Mucosa of stomach (tissue), 1 donor: ENCODE results near the gene BTBD9.

Experiments
- H3K27me3 ChIP-seq: one replicate; pipeline ENCODE4 v1.7.0; 2013; ENCODE audit warnings: mild to moderate bottlenecking, low read length; ENCODE audit not compliant: control insufficient read depth, insufficient read depth
- H3K36me3 ChIP-seq: one replicate; pipeline ENCODE4 v1.7.0; 2013; ENCODE audit warnings: low read length; ENCODE audit not compliant: control insufficient read depth, insufficient read depth
- H3K4me1 ChIP-seq: one replicate; pipeline ENCODE4 v1.7.0; 2013; ENCODE audit warnings: mild to moderate bottlenecking, low read length; ENCODE audit not compliant: control insufficient read depth, insufficient read depth
- H3K4me3 ChIP-seq: one replicate; pipeline ENCODE4 v1.7.0; 2013; ENCODE audit warnings: low read length
- H3K9ac ChIP-seq: one replicate; pipeline ENCODE4 v1.7.0; 2013; ENCODE audit warnings: mild to moderate bottlenecking, low read length, moderate library complexity
- H3K9me3 ChIP-seq: one replicate; pipeline ENCODE4 v1.7.0; 2013; ENCODE audit warnings: mild to moderate bottlenecking, low read length, moderate library complexity; ENCODE audit not compliant: control insufficient read depth
- donor health status: Pancreatic carcinoma.

The BTBD9 gene

DNA sequence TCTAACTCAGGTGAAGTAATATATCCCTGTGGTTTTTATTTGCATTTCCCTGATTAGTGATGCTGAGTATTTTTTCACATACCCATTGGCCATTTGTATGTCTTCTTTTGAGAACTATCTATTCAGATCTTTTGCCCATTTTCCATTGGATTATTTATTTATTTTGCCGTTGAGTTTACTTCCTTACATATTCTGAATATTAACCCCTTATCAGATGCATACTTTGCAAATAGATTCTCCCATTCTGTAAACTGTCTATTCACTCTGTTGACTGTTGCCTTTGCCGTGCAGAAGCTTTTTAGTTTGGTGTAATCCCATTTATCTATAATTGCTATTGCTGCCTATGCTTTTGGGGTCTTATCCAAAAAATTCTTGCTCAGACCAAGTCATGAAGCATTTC, 336.9 kb downstream of the BTBD9 start:
- Histone ChIP-seq H3K9ac (no peak overlapping the region), H3K27me3 (no peaks in the 10 kb centered on the region), H3K9me3 (no peaks in the 10 kb centered on the region), H3K4me1 (no peaks in the 10 kb centered on the region), H3K4me3 (no peak overlapping the region), H3K36me3 (no peaks in the 10 kb centered on the region)

DNA sequence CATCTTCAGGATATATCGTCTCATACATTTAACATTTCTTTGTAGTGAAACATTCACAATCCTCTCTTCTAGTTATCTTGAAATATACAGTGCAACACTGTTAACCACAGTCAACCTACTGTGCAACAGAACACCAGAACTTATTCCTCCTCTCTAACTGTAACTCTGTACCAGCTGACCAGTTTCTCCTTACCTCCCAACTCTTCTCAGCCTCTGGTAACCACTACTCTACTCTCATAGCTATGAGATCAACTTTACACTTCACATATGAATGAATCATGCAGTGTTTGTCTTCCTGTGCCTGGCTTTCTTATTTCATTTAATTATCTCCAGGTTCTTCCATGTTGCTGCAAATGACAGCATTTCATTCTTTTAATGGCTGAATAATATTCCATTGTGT, 337.6 kb downstream of the BTBD9 start:
- Histone ChIP-seq H3K9me3 (no peaks in the 10 kb centered on the region), H3K27me3 (no peaks in the 10 kb centered on the region), H3K4me1 (no peaks in the 10 kb centered on the region), H3K9ac (no peak overlapping the region), H3K36me3 (no peaks in the 10 kb centered on the region), H3K4me3 (no peak overlapping the region)

DNA sequence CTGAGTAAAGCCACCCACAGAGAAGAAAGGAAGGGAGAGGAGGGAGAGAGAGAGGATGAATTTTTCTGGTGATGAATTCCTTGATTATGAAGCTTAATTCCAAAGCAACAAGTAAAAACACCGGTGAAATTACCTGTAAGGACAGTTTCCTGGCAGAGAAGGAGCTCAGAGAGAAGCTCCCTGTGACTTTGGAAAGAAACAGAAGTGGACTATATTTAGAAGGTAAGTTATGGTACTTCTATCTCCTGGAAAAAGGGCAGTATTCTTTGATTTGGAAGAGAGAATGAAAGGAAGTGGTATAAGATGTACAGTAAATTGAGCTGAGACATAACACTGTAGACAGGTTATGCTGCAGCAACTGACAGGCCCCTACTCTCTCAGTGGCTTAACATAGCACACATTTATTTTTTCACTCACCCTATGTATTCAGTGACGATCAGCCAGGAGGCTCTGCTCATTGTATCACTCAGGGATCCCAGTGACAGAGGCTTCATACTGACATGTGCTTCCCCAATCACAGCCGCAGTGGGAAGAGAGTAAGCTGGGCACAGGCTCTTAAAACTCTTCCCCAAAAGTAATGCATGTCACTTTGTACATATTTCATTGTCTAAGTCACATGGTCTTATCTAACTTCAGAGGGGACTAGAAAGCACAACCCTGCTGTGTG, 349.5 kb downstream of the BTBD9 start:
- Histone ChIP-seq H3K27me3 (no peaks in the 10 kb centered on the region), H3K36me3 (no peaks in the 10 kb centered on the region), H3K9ac (no peak overlapping the region), H3K9me3 (no peaks in the 10 kb centered on the region), H3K4me3 (no peak overlapping the region), H3K4me1 (no peaks in the 10 kb centered on the region)

DNA sequence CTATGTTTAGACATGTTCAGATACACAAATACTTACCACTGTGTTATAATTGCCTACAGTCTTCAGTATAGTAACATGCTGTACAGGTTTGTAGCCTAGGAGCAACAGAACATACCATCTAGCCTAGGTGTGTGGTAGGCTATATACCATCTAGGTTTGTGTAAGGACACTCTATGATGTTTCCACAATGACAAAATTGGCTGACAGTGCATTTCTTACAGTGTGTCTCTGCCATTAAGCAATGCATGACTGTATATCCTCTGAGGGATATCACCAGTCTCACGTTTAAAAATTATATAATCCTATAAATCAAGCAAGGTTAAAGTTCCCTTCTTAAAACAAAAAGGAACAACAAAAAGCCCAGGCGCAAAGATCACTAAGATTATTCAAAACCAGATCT, 352.2 kb downstream of the BTBD9 start:
- H3K27me3 ChIP-seq, result no peaks in the 10 kb centered on the region
- H3K4me1 ChIP-seq, result no peaks in the 10 kb centered on the region
- H3K9ac ChIP-seq, result no peak overlapping the region
- no peaks in the 10 kb centered on the region for H3K36me3 ChIP-seq
- H3K9me3 ChIP-seq, result no peaks in the 10 kb centered on the region
- no peak overlapping the region for H3K4me3 ChIP-seq

DNA sequence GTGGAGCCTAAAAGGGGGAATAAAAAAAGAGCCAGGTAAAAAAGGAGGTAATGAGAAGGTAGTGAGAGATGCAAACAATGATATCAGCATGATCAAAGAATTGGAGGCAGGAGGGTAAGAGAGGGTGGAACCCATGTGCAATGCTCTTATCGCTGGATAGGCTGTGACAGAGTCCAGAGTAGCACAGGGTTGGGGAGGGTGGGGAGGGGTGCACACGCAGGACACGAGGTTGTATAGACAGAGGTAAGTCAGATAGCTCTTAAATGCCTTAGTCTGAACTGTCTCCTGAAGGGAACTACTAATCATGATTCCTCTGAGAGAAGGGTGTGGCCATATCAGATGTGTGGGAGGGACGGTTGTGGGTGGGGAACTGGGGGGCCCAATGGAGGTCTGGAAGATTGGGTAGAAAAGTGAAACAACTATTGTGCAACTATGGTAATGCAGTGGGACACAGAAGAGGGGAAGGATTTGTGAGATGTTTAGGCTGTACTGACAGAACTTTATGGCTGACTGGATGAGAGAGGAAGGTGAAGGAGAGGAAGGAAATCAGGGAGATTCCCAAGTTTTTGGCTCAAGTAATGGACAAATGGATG, 354.8 kb downstream of the BTBD9 start:
- no peak overlapping the region for H3K9ac ChIP-seq
- no peaks in the 10 kb centered on the region for H3K9me3 ChIP-seq
- H3K4me3 ChIP-seq, result no peak overlapping the region
- no peaks in the 10 kb centered on the region for H3K27me3 ChIP-seq
- no peaks in the 10 kb centered on the region for H3K4me1 ChIP-seq
- H3K36me3 ChIP-seq, result no peaks in the 10 kb centered on the region

DNA sequence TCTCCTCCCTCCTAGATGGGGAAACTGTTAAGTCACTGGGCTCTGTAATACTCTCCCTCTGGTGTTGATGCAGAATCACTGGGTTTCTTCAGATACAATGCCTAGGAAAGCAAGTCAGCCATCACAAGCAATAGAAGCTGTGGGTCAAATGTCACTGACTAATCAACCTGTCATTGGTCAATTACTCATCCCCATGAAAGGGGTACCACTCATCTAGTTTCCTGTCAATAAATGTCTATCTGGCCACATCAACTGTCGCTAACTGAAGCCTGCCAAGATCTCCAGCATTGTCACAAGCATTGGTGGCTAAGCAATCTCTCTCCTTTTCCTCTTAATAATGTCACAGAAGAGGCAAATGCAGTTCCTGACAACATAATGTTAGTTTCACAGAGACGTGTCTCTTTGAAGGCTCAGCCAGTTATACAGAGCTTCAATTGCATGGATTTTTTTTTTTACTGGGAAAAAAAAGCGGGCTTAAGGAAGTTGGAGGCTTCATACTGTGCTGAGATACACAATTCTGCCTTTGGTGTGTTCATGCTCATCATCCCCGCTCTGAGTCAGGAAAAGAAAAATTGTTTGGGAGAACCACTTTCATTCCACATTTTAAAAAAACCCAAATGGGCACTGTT, 355.9 kb downstream of the BTBD9 start:
- Histone ChIP-seq H3K27me3 (no peaks in the 10 kb centered on the region), H3K36me3 (no peaks in the 10 kb centered on the region), H3K4me1 (no peaks in the 10 kb centered on the region), H3K9me3 (no peaks in the 10 kb centered on the region), H3K4me3 (no peak overlapping the region), H3K9ac (no peak overlapping the region)

DNA sequence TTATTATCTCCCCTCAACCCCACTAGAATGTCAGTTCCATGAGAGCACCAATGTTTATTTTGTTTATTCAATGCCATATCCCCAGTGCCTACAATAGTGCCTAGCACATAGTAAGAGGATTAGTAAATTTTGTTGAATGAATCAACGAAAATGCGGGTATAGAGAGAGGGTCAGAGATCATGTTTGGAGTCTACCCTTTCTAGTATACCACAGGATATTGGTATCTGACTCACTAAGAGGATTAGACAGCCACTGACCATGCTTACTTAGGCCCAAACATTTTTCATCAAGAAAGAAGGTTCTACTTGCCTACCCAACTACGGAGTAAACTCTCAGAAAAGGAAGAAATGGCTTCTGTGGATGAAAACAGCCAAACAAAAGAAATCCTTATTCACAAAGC, 356.8 kb downstream of the BTBD9 start:
- no peaks in the 10 kb centered on the region for H3K9me3 ChIP-seq
- no peak overlapping the region for H3K9ac ChIP-seq
- H3K36me3 ChIP-seq, result no peaks in the 10 kb centered on the region
- no peak overlapping the region for H3K4me3 ChIP-seq
- H3K4me1 ChIP-seq, result no peaks in the 10 kb centered on the region
- H3K27me3 ChIP-seq, result no peaks in the 10 kb centered on the region

DNA sequence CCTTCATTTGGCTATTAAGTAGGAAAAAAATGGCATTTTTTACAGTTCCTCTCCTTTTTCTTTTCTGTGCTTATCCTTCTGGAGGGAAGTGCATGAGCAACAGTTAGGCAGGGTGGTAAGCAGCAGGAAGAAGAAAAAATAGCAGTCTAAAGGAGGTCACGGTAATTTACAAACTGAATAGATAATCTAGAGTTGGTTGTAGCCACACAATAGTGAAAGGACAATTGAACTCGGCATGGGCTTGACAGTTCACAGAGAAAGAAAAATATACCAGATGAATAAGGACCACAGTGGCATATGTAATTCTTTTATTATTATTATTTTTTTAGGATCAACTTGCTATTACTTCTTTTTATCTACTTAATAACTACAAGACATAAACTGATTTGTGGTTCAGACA, 358.6 kb downstream of the BTBD9 start:
- no peaks in the 10 kb centered on the region for H3K36me3 ChIP-seq
- no peaks in the 10 kb centered on the region for H3K9me3 ChIP-seq
- H3K27me3 ChIP-seq, result no peaks in the 10 kb centered on the region
- H3K9ac ChIP-seq, result no peak overlapping the region
- H3K4me1 ChIP-seq, result no peaks in the 10 kb centered on the region
- H3K4me3 ChIP-seq, result no peak overlapping the region

DNA sequence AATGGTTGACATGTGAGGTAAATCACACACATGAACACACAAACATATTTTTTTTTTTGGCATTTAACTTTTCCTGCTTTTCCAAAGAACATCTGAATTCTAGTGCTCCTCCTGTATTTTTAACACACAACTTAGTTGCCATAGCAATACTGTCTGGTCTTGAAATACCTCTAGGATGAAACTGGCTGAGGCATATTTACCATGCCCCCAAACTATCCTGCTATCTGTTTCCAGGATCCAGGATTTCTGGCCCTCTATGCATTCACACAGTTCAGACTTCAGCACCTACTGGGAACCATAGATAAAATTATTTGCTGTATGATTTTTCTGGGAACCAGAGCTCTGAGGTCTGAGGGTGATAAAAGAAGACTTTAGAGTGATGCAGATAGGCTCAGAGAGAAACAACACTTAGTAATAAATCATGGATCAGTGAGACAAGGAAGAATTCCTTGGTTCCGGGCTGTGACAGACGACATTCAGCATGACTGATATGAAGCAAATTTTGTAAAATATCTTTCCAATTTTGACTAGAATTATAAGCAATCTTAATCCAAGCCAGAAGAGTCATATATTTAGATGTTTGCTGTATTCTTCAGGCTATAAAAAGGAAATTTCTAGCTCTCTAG, 359.7 kb downstream of the BTBD9 start:
- no peaks in the 10 kb centered on the region for H3K9me3 ChIP-seq
- no peaks in the 10 kb centered on the region for H3K4me1 ChIP-seq
- no peak overlapping the region for H3K9ac ChIP-seq
- H3K27me3 ChIP-seq, result no peaks in the 10 kb centered on the region
- H3K4me3 ChIP-seq, result no peak overlapping the region
- no peaks in the 10 kb centered on the region for H3K36me3 ChIP-seq

DNA sequence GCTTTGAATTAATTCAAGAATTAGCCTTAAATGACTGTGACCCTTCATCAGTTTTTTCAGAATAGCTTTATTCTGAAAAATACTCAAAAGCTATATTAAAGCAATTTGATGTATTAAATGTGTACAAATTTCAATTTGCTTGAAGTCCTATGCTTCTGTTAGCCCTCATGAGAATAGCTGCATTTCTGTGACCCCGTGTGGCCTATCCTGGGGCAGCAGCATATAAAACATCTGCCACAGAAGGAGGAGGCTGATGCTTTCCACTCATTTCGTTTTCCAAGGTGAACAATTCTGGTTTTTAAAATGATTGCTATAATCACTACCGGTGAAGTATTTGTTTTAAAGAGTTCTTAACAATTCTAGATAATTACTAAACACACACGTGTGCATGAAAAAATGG, 360.3 kb downstream of the BTBD9 start:
- H3K4me3 ChIP-seq, result no peak overlapping the region
- H3K9ac ChIP-seq, result no peak overlapping the region
- H3K36me3 ChIP-seq, result no peaks in the 10 kb centered on the region
- no peaks in the 10 kb centered on the region for H3K9me3 ChIP-seq
- H3K27me3 ChIP-seq, result no peaks in the 10 kb centered on the region
- no peaks in the 10 kb centered on the region for H3K4me1 ChIP-seq

DNA sequence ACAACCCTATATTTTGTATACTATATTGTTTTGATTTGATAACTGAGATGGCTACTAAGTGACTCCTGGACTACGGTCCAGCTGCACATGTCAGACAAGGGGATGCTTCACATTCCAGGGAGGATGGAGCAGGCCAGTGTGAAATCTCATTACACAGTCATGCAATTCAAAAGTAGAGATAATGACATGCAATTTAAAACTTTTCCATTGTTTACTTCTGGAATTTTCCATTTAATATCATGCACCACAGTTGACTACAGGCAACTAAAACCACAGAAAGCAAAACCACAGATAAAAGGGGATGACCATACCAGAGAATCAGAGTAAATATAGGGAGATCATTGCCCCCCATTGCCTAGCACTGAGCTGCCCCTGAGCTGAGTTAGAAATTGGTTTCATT, 366.4 kb downstream of the BTBD9 start:
- Histone ChIP-seq H3K27me3 (no peaks in the 10 kb centered on the region), H3K9me3 (no peaks in the 10 kb centered on the region)

DNA sequence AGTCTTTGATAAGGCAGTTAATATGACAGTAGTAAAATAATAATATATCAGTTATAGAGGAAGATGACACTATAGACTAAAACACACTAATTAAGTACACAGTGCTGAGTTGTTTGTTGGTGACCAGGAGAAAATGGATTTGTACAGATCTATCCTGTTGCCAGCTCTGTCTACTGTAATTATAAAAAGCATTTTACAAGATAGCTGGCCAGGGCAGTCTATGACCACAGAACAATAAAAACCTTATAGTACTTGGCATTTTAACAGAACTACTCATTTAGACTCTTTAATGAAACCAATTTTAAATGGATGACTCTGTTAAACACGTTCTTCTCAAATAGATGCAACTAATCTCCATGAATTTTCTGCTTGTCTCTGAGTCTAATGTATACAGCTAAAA, 367.5 kb downstream of the BTBD9 start:
- Histone ChIP-seq H3K9ac (no peak overlapping the region), H3K27me3 (no peaks in the 10 kb centered on the region), H3K9me3 (no peaks in the 10 kb centered on the region), H3K4me3 (no peak overlapping the region), H3K36me3 (no peaks in the 10 kb centered on the region), H3K4me1 (no peaks in the 10 kb centered on the region)

More for the DNA sequence above, 366.4 kb downstream of the BTBD9 start:
- Histone ChIP-seq H3K36me3 (no peaks in the 10 kb centered on the region), H3K4me3 (no peak overlapping the region), H3K9ac (no peak overlapping the region), H3K4me1 (no peaks in the 10 kb centered on the region)
